ENCODE data around the gene SART1.

DNA sequence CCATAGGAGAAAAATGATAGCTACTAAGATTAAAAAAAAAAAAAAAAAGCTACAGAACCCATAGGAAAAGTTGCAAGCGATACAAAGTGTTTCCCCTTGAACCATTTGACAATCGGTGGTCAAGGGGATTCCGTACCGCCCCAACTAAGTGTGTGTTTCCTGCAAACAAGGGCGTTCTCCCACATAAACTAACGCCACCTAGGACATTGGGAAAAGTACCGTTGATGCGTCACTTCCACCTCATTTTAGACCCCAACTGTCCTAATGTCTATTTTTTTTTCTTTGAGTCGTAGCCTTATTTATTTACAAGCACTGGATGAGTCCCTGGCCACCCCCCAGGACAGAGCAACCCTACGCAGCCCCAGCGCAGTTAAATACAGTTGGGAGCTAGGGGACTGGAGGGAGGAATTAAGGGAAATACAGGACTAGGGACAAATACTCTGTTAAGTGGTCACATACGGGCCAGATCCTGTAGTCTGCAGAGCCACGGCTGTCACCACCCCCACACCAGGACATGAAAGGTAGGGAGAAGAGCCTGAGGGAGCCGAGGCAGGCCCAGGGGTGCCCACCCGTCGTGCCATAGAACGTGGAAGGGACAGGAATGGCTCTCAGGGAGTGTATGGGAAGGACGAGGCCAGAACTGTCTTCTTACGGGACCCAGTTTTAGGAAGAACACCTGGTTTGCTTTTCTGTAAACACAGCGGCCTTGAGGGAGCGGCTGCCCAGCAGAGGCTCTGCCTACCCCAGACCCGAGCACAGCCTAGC lies 21.5 kb downstream of the SART1 start:
- no peak for TF ChIP-seq POLR2A (IDR thresholded peaks at IDR 0.05)
- TF ChIP-seq, protein P1, sequence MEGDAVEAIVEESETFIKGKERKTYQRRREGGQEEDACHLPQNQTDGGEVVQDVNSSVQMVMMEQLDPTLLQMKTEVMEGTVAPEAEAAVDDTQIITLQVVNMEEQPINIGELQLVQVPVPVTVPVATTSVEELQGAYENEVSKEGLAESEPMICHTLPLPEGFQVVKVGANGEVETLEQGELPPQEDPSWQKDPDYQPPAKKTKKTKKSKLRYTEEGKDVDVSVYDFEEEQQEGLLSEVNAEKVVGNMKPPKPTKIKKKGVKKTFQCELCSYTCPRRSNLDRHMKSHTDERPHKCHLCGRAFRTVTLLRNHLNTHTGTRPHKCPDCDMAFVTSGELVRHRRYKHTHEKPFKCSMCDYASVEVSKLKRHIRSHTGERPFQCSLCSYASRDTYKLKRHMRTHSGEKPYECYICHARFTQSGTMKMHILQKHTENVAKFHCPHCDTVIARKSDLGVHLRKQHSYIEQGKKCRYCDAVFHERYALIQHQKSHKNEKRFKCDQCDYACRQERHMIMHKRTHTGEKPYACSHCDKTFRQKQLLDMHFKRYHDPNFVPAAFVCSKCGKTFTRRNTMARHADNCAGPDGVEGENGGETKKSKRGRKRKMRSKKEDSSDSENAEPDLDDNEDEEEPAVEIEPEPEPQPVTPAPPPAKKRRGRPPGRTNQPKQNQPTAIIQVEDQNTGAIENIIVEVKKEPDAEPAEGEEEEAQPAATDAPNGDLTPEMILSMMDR (IDR thresholded peaks at IDR 0.05), result no peak

All from adrenal gland (tissue), 5 donors.